Astrocyte (in vitro differentiated cells and primary cell): ENCODE results near the gene PRRT2. TPM values are rescaled to one million over a fixed set of nuclear protein-coding genes. Genes with fewer than 3 reads are reported as not detected.
A peak's percentile ranks its signal among the peaks of the same experiment; 100 is the strongest.
"Not testable (repeated sequence)": the region's sequence is repeated elsewhere in the genome, so short reads cannot be mapped to it uniquely, and the experiment has no call there.

Experiments used
- DNase-seq: peaks from one replicate; pipeline ENCODE4 v3.0.0-alpha.2; 2010; ENCODE audit warnings: low read depth
- FAIRE-seq: peaks from 2 replicates; lab custom pipeline; 2011; peaks lifted over from hg19 to GRCh38; lab: Jason Lieb, UNC
- H2AFZ ChIP-seq: 2 replicates; pipeline ENCODE4 v1.6.0; 2012; ENCODE audit warnings: low read depth, low read length, inconsistent platforms
- H3K27ac ChIP-seq: 2 replicates; pipeline ENCODE4 v1.5.1; 2011; ENCODE audit warnings: low read depth, low read length, inconsistent platforms
- H3K27me3 ChIP-seq: 2 replicates; pipeline ENCODE4 v1.6.0; 2011; ENCODE audit warnings: low read length, inconsistent platforms; ENCODE audit not compliant: insufficient read depth
- H3K36me3 ChIP-seq: 2 replicates; pipeline ENCODE4 v1.5.1; 2011; ENCODE audit warnings: low read length, inconsistent platforms; ENCODE audit not compliant: insufficient read depth
- H3K4me1 ChIP-seq: 2 replicates; pipeline ENCODE4 v1.5.1; 2011; ENCODE audit warnings: low read length, inconsistent platforms; ENCODE audit not compliant: insufficient read depth
- H3K4me2 ChIP-seq: 2 replicates; pipeline ENCODE4 v1.6.0; 2012; ENCODE audit warnings: low read length, inconsistent platforms
- H3K4me3 ChIP-seq: 2 replicates; pipeline ENCODE4 v1.5.1; 2011; ENCODE audit warnings: low read depth, mild to moderate bottlenecking, low read length, inconsistent platforms; ENCODE audit not compliant: insufficient read depth
- H3K79me2 ChIP-seq: 2 replicates; pipeline ENCODE4 v1.6.0; 2012; ENCODE audit warnings: mild to moderate bottlenecking, low read length, inconsistent platforms; ENCODE audit not compliant: insufficient read depth
- H3K9ac ChIP-seq: 2 replicates; pipeline ENCODE4 v1.6.0; 2012; ENCODE audit warnings: mild to moderate bottlenecking, low read length, inconsistent platforms
- H3K9me3 ChIP-seq: 2 replicates; pipeline ENCODE4 v1.5.1; 2012; ENCODE audit warnings: low read depth, mild to moderate bottlenecking, low read length, inconsistent platforms; ENCODE audit not compliant: insufficient read depth
- H4K20me1 ChIP-seq: 2 replicates; pipeline ENCODE4 v1.6.0; 2012; ENCODE audit warnings: low read length, inconsistent platforms; ENCODE audit not compliant: insufficient read depth
- H3K27ac Mint-ChIP-seq: one replicate; pipeline ENCODE4 v1.8.0; 2021; ENCODE audit warnings: mild to moderate bottlenecking, mixed read lengths; ENCODE audit not compliant: unreplicated experiment
- H3K27me3 Mint-ChIP-seq: one replicate; pipeline ENCODE4 v1.8.0; 2021; ENCODE audit warnings: low read depth, mixed read lengths; ENCODE audit not compliant: unreplicated experiment
- H3K36me3 Mint-ChIP-seq: one replicate; pipeline ENCODE4 v1.8.0; 2021; ENCODE audit warnings: low read depth, mixed read lengths; ENCODE audit not compliant: unreplicated experiment
- H3K4me1 Mint-ChIP-seq: one replicate; pipeline ENCODE4 v1.8.0; 2021; ENCODE audit warnings: low read depth, mixed read lengths; ENCODE audit not compliant: unreplicated experiment
- H3K4me3 Mint-ChIP-seq: one replicate; pipeline ENCODE4 v1.8.0; 2021; ENCODE audit warnings: mild to moderate bottlenecking, moderate library complexity, mixed read lengths; ENCODE audit not compliant: unreplicated experiment
- H3K9me3 Mint-ChIP-seq: one replicate; pipeline ENCODE4 v1.8.0; 2021; ENCODE audit warnings: mild to moderate bottlenecking, mixed read lengths; ENCODE audit not compliant: unreplicated experiment
- CTCF ChIP-seq: IDR thresholded peaks from 2 replicates; pipeline ENCODE4 v1.5.1; 2011; ENCODE audit warnings: low read depth, mild to moderate bottlenecking, inconsistent platforms, low read length, moderate library complexity; ENCODE audit not compliant: insufficient read depth
- EZH2 ChIP-seq: IDR thresholded peaks from 2 replicates; pipeline ENCODE4 v1.6.1; 2012; ENCODE audit warnings: mild to moderate bottlenecking, low read length, inconsistent platforms; ENCODE audit not compliant: insufficient read depth
- total RNA-seq: library from RNA; stranded (reverse); gene quantifications from 2 replicates; pipeline ENCODE4 v1.2.1, GENCODE V29; 2021

PRRT2 gene
- total RNA-seq, 1 donor from 2014 or later = 6.2 TPM

DNA sequence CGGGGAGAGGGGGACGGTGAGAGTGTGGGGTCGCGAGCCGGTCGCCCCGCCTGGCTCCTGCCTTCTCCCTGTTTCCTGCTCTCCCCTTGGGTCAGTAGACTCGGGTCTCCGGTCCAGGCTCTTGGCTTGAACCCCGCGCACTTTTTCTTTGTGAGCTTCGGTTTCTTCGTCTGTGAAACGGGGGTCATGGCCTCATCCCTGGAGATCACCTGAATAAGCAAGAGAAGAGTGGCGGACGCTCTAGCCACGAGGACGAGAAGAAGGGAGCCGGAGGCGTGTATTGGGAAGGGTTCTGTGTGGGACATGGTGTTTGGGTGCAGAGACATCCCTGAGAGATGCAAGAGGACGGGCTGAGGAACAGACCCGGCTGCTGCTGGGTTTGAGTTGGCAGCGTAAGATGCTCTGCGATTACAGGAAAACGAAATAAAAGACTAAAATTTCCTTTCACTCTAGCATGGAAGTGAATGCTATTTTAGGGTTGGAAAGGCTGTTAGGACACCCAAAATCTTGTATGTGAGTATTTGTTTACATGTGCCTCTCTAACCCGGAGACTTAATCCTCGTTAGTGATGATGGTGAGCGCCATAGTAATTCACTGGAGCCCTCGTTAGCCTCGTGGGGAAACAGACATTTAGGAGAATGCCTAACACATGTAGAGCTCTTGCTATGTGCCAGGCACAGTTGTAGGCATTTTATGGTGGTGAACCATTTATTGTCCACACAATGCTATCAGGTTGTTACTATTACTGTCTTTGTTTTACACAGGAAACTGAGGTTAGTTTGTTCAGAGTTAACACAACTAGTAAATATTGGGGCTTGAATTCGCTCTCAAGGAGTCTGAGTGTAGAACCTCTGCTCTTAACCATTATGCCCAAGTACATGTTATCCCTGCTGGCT, 20.8 kb upstream of the PRRT2 start:
- Mint-ChIP-seq H3K27ac (peak overlapping the region; percentile 84), H3K27me3 (no peaks in the 10 kb centered on the region), H3K4me3 (peak overlapping the region; percentile 98), H3K4me1 (peaks cover 7% of the 10 kb centered on the region), H3K9me3 (no peaks in the 10 kb centered on the region), H3K36me3 (no peaks in the 10 kb centered on the region)
- Histone ChIP-seq H3K27ac (peak overlapping the region; percentile 59), H3K4me2 (peak overlapping the region; percentile 90), H3K79me2 (peaks cover 55% of the 10 kb centered on the region), H3K4me1 (peaks cover 11% of the 10 kb centered on the region), H3K9ac (peak overlapping the region; percentile 85), H2AFZ (peak overlapping the region; percentile 89), H4K20me1 (peaks cover 5% of the 10 kb centered on the region), H3K36me3 (no peaks in the 10 kb centered on the region), H3K4me3 (peak overlapping the region; percentile 91), H3K27me3 (no peaks in the 10 kb centered on the region), H3K9me3 (no peaks in the 10 kb centered on the region)
- TF ChIP-seq CTCF = no peak
- TF ChIP-seq EZH2 = no peak
- DNase-seq = no peak
- FAIRE-seq = no peak

DNA sequence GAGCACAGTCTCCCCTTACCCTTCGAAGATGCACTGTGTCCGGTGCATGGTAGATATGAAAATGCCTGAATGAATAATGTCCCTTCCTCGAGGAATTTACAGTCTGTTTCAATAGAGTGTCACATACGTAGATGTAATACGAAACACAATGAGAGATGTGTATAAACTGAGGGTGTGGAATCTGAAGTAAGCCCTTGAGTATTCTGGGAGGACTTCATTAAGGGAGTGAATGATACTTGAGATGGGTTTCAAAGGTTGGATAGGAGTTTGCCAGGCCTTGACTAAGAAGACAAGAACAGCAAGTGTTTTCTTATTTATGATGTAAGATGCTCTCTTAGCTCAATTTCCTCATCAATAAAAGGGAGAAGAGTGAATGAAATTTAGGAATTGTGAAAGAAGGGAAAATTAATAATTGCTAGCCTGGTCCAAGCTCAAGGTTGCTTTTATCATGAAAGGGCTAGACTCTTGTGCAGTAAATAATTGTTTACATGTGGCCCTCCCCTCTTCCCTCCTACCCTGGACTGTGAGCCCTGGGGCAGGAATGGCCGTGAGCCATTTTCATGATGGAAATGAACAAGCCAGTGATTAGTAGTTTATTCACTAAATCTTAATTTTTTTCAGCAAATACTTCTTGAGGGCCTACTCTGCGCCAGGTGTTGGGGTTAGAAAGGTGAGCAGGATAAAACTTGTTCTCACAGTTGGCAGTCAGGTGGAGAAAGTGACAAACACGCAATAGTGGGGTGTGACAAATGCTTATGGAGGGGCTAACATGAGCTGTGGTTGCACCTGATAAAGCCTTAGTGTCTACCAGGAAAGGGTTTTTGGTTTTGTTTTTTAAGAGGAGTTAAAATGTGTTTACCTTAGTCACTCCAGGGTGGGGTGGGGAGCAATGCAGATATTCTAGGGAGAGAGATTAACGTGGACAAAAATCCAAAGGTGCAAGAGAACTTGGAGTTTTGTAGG, 19.9 kb upstream of the PRRT2 start:
- Histone ChIP-seq H3K36me3 (peaks cover 6% of the 10 kb centered on the region), H3K9ac (peak overlapping the region; percentile 85), H2AFZ (peak overlapping the region; percentile 89), H3K27ac (no peak overlapping the region), H3K4me3 (peak overlapping the region; percentile 91), H3K27me3 (no peaks in the 10 kb centered on the region), H3K4me2 (peak overlapping the region; percentile 90), H3K79me2 (peaks cover 65% of the 10 kb centered on the region), H4K20me1 (peaks cover 5% of the 10 kb centered on the region), H3K4me1 (peaks cover 11% of the 10 kb centered on the region), H3K9me3 (no peaks in the 10 kb centered on the region)
- peaks cover 7% of the 10 kb centered on the region for H3K4me1 Mint-ChIP-seq
- H3K27ac Mint-ChIP-seq = no peak overlapping the region
- no peaks in the 10 kb centered on the region for H3K27me3 Mint-ChIP-seq
- no peaks in the 10 kb centered on the region for H3K9me3 Mint-ChIP-seq
- no peak for TF ChIP-seq EZH2
- TF ChIP-seq CTCF = no peak
- DNase-seq = no peak
- FAIRE-seq = no peak
- H3K4me3 Mint-ChIP-seq = peak overlapping the region; percentile 98
- H3K36me3 Mint-ChIP-seq = no peaks in the 10 kb centered on the region

GRCh38 chr16:29793153-29793552, 18.8 kb upstream of the PRRT2 start:
- not testable (repeated sequence) for H3K27ac Mint-ChIP-seq, H3K9me3 ChIP-seq, H3K27ac ChIP-seq, H3K4me3 ChIP-seq, H3K4me1 Mint-ChIP-seq, H3K9ac ChIP-seq, H3K4me3 Mint-ChIP-seq, H4K20me1 ChIP-seq, H3K9me3 Mint-ChIP-seq, FAIRE-seq, H3K4me2 ChIP-seq, H2AFZ ChIP-seq, DNase-seq, H3K27me3 ChIP-seq, H3K36me3 Mint-ChIP-seq, H3K27me3 Mint-ChIP-seq
- Histone ChIP-seq H3K4me1 (peaks cover 11% of the 10 kb centered on the region), H3K36me3 (peaks cover 15% of the 10 kb centered on the region), H3K79me2 (peaks cover 65% of the 10 kb centered on the region)
